RWPE1 (cell line): ENCODE measurements around the gene CYP4V2.

ENCODE experiments used
- CTCF ChIA-PET: fragments of 350-600 bp; sonication (Branson Sonifier 250); formaldehyde crosslinking; extraction: SDS; loops from one replicate; lab custom pipeline; 2021; lab: Yijun Ruan, JAX
- POLR2A ChIA-PET: fragments of 400-600 bp; formaldehyde crosslinking; extraction: SDS; loops from one replicate; lab custom pipeline; 2020; ENCODE audit warnings: antibody characterized with exemption; ENCODE audit not compliant: low non-redundant PET; lab: Yijun Ruan, JAX
- DNase-seq: peaks from one replicate; pipeline ENCODE4 v3.0.0; 2012; ENCODE audit warnings: low spot score
- H3K27ac ChIP-seq: fragments of 450-650 bp; 2 replicates; pipeline ENCODE4 v1.5.1; 2017
- TF ChIP-seq, protein P1 (sequence below): fragments of 450-650 bp; conservative IDR thresholded peaks from 2 replicates; pipeline ENCODE4 v1.5.1; 2017; ENCODE audit warnings: low read depth, mild to moderate bottlenecking

The CYP4V2 gene

DNA sequence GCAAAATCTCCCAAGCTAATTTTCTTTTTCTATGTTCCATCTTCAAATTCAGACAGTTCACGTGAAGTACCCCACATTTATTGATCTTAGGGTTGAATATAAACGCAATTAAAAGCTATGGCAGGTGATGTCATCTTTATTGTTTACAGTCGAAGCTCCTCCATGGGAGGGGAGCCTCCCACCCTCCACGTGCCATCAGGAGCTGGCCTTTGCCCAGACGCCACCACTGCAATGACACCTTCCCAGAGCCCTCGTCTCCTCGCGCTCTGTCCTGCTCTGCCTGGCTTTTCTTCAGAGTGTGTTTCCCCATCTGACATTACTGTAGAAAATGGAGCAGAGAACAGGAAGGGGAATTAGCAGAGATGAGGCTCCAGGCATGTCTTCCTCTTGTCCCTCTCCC lies 18.8 kb upstream of the CYP4V2 start:
- ChIA-PET POLR2A (no interaction called here), CTCF (no interaction called here)
- DNase-seq = no peak
- H3K27ac ChIP-seq = no peak overlapping the region
- TF ChIP-seq, protein P1, sequence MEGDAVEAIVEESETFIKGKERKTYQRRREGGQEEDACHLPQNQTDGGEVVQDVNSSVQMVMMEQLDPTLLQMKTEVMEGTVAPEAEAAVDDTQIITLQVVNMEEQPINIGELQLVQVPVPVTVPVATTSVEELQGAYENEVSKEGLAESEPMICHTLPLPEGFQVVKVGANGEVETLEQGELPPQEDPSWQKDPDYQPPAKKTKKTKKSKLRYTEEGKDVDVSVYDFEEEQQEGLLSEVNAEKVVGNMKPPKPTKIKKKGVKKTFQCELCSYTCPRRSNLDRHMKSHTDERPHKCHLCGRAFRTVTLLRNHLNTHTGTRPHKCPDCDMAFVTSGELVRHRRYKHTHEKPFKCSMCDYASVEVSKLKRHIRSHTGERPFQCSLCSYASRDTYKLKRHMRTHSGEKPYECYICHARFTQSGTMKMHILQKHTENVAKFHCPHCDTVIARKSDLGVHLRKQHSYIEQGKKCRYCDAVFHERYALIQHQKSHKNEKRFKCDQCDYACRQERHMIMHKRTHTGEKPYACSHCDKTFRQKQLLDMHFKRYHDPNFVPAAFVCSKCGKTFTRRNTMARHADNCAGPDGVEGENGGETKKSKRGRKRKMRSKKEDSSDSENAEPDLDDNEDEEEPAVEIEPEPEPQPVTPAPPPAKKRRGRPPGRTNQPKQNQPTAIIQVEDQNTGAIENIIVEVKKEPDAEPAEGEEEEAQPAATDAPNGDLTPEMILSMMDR = no peak

DNA sequence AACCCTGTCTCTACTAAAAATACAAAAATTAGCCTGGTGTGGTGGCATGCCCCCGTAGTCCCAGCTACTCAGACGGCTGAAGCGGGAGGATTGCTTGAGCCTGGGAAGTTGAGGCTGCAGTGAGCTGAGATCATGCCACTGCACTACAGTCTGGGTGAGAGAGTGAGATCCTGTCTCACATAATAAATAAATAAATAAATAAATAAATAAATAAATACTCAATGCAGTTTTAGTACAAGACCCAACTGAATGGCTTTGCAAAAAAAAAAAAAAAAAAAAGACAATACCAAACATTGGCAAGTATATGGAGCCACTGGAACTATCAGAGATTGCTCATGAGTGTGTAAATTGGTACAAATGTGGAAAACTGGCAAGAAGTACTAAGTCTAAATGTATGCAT lies 3.3 kb upstream of the CYP4V2 start:
- CTCF ChIA-PET = no interaction called here
- POLR2A ChIA-PET = no interaction called here
- TF ChIP-seq, protein P1 = no peak
- no peak for DNase-seq
- H3K27ac ChIP-seq = no peak overlapping the region

GRCh38 chr4:186189656-186190055 lies 1.7 kb upstream of the CYP4V2 start:
- H3K27ac ChIP-seq = no peak overlapping the region
- POLR2A ChIA-PET = no interaction called here
- no peak for DNase-seq
- TF ChIP-seq, protein P1 = no peak
- CTCF ChIA-PET = no interaction called here

GRCh38 chr4:186190581-186191199 lies 677 bp upstream of the CYP4V2 start:
- H3K27ac ChIP-seq = peak overlapping the region; percentile 93
- DNase-seq = peak; percentile 36
- ChIA-PET CTCF (interaction anchor here (0.6 to 0.7 kb wide), 2 partner anchors 79 to 721 kb away, joined by 3 read pairs; no protein-coding TSS in a partner anchor), POLR2A (no interaction called here)
- TF ChIP-seq, protein P1 = no peak

DNA sequence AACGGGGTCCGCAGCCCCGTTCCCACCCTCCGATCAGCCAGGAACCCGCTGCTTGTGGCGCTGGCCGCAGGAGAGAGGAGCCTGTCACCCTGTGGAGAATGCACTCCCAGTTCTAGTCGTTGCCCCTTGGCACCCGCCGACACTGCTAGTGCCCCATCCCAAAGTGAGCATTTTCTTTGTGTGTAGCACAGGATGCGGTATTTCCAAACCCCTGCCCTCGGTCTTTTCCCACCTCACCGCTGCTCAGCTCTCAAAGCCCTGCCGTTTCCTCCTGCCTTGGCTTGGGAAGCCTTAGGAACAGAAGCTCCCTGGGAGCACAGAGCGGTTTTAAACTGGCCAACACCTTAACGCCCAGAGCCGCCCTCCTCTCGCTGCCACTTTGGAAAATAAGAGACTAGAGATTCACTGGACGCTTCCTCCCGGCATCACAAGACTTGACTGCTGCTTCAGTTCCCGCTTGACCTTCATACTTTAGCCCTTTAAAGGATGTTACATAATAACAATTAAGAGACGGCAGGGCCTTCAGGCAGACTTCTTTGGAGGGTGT lies 772 bp downstream of the CYP4V2 start:
- TF ChIP-seq, protein P1 = no peak
- ChIA-PET CTCF (interaction anchor here (0.6 to 0.7 kb wide), 3 partner anchors 19 to 38 kb away, joined by 3 read pairs; no protein-coding TSS in a partner anchor), POLR2A (no interaction called here)
- peak; percentile 46 for DNase-seq
- peak overlapping the region; percentile 93 for H3K27ac ChIP-seq

GRCh38 chr4:186193851-186194250 lies 2.5 kb downstream of the CYP4V2 start:
- H3K27ac ChIP-seq = no peak overlapping the region
- DNase-seq = no peak
- ChIA-PET CTCF (no interaction called here), POLR2A (no interaction called here)
- TF ChIP-seq, protein P1 = no peak
